ENCODE results near the gene DVL2.

Gene DVL2

DNA sequence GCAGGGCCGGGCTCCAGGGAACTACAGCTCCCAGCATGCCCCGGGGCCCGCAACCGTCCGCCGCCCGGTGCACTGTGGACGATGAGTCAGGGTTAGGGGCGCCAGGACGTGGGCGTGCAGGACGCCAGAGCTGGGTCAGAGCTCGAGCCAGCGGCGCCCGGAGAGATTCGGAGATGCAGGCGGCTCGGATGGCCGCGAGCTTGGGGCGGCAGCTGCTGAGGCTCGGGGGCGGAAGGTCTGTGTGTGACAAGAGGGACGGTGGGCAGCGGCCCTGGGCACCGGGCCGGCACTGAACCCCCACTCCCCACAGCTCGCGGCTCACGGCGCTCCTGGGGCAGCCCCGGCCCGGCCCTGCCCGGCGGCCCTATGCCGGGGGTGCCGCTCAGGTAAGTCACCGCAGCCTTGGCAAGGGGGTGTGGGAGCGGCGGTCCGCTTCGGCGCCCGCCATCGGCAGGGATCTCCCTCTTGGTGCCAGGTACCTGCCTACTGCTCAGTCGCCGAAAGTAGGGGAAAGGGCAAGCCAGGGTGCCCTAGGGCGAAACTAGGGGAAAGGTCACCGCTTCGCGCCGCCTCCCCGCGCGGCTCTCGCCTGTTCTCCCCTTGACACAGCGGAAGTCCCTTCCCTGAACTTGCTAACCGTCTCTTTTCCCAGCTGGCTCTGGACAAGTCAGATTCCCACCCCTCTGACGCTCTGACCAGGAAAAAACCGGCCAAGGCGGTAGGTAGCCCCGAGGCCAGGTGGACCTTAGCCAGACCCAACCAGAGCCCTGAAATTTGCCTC is 14.3 kb downstream of the DVL2 start, which contains the start of the genes ACADVL and DLG4:
Gene ACADVL, plus strand, starts transcription at position 127 of the 781 bp plus-strand sequence. Its CDS starts 47 bp downstream, at position 174.
Gene DLG4, minus strand, starts transcription at position 25 of the 781 bp plus-strand sequence.
- DNase-seq (ENCODE audit: low read depth in 2 of 2) = peak; percentile 75 to 86

DNA sequence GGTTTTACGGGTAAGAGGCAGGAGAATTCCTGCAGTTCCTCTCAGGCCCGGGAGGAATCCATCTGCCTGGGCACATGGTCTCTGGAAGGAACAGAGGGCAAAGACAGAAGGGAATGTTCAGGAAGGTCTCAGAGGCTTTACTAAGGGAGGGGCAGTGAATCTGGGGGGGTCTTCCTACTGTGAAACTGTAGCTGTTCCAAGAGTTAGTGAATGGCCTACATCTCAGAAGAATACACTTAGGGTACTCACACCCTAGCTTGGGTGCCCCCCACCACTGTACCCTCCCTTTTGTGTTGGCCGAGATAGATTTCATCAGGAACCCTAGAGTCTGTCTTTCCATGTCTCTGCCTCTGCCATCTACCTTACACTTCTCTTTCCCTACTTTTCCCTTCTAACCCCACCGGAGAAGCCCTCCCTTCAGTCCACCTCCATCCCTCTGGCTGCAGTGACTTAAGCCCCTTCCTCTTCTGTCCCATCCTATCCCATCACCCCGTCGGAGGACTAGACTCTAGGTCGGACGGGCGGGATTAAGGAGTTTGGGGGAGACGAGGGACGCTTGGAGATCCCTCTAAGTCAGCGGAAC is 15.0 kb downstream of the DVL2 start:
- DNase-seq (ENCODE audit: low read depth in 2 of 2) = no peak

GRCh38 chr17:7218758-7219157 is 15.6 kb downstream of the DVL2 start:
- DNase-seq (ENCODE audit: low read depth in 2 of 2) = no peak

DNA sequence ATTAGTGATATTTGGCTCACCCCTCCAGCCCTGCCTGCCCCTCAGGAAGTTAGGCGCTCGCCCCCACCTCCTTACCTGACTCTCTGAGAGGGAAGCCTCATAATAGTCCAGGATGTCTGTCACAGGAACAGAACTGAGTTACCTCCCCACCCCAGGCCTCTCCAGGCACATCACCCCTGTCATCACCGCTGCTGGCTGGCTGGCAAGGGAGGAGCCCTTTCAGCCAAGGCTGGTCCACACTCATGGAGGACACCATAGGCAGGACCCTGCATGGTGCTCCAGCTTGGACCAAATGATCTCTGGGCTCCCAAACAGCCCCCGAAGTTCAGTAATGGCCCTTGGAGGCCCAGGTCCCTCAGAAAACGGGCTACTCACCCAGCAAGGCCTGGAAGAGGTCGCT is 16.2 kb downstream of the DVL2 start:
- no peak for DNase-seq (ENCODE audit: low read depth in 2 of 2)

DNA sequence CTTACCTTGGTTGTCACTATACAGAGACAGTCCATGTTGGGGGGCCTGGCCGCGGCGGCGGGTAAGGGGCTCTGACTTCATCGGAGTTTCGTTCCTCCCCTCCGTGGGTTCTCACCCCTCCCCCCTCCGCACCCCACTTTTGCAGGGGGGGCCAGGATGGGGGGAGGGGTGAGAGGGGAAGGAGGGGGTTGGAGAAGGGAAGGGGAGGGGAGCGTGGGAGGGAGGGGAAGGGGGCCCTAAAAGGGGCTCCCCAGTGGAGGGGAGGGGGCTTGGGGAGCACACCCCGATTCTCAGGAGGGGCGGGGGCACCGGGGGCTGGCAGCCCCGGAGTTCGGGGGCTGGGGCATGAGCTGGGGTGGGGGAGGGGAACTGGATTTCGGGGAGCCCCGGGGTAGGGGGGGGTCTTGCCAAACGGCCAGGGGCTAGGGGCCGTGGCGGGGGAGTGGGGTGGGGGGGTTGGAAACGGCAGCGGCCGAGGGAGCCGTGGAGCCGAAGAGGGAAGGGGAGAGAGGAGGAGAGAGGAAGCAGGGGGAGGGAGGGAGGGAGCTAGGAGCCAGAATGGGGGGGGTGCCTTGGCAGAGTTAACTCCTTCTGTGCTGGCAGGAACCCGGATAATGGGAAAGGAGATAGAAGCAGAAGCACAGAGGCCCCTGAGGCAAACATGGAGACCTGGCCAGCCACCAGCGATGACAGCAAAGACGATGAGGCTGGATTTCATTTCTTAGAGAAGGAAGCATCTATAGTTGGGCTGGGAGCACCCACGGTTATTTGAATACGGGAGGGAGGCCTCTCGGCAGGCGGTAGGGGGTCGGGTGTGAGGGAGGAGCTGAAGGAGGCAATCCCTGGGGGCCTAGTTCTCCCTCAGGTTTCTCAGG is 17.0 kb downstream of the DVL2 start:
- no peak for DNase-seq (ENCODE audit: low read depth in 2 of 2)

- no peak for DNase-seq (ENCODE audit: low read depth in 2 of 2)
Measured at GRCh38 chr17:7216242-7217112, 17.8 kb downstream of the DVL2 start.

DNA sequence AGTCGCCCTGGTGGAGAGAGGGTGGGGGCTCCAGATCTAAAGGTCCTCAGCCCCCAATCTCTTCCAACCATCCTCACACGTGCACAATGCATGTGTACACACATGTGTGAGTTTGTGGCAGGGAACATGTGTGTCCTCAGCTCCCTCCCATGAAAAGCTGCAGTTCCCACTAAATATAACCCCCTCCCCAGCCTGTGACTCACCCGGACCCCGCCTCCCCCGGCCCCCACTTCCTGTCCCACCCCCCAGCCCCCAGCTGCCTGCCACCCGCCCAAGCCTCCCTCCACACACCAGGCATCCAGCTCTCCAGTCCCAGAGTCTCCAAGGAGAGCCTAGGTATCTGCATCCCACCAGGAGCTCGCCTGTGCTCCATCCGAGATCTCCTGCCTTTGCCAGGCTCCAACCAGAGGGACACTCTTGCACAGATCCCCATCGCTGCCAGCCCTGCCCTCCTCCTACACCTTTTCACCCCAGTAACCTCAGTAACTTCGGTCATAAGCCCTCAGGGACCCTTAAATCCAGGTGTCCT is 18.6 kb downstream of the DVL2 start:
- DNase-seq (ENCODE audit: low read depth in 2 of 2) = no peak

DNA sequence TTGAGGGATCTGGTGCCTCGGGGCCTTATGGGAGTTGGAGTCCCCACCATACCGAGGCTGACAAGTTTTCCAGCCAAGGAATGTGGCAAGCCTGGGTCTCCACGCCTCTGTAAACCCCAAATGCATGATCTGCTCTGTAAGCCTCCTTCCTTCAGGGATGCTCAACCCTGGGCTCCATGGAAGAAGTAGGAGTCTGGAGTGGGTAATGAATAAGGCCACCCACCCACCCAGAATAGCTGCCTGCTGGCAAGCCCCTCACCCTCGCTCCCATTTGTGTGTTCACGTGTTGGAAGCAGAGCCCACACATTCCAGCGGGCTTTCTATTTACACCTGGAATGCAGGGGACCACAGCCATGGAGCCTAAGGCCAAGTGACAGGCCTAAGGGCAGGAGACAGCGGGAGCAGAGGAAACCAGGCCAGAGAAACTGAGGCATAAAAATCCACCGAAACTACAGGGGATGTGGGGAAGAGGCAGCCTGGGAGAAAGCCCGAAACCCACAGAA is 19.1 kb downstream of the DVL2 start:
- DNase-seq (ENCODE audit: low read depth in 2 of 2) = no peak

GRCh38 chr17:7214300-7215135 is 19.8 kb downstream of the DVL2 start:
- DNase-seq (ENCODE audit: low read depth in 2 of 2) = peak; percentile 100

DNA sequence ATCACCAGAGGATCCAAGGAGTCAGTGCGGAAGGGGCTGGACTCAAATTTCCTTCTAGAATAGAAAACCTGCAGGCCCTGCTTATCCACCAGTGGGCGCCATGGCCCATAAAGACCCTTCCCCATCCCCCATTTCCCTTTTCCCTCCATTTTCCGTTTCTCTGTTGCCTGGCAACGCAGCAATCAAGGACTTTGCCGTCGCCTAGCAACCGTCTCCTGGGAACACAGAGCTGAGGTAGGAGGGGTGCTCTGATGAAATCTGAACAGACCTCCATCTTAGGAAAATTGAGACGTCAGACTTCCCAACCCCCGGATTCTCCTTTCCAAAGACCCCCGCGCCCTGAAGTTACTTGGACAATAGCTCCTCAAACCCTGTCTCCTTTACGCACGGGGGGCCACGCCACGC is 20.4 kb downstream of the DVL2 start:
- peak in 1 of 2 donors; percentile 59 for DNase-seq (ENCODE audit: low read depth in 2 of 2)

- DNase-seq (ENCODE audit: low read depth in 2 of 2) = no peak
Measured at GRCh38 chr17:7211491-7212273, 22.6 kb downstream of the DVL2 start.

GRCh38 chr17:7208754-7209460 is 25.4 kb downstream of the DVL2 start:
- DNase-seq (ENCODE audit: low read depth in 2 of 2) = no peak

DNA sequence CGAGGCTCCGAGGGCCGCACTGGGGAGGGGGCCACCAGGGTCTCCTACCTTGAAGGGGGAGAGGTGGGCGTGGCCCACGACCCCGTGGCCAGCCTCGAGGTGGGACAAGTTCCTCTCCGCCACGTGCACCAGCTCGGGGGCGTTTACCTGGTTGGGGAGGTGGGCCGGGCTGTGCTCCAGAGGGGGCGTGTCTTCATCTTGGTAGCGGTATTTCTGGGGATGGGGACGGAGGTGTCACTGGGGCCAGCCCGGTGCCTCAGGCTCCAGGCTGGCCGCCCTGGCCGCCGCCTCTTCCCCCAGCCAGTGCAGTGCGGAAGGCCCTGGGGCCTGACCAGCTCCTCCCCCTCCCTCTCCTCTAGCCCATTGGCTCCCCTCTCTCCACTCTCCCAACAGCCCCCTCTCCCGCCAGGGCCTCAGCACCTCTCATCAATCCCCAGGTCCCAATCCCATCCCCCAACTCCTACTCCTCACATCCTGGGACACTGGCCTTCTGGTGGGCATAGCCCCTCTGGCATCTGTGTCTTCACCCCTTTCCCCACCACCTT is 26.2 kb downstream of the DVL2 start:
- no peak for DNase-seq (ENCODE audit: low read depth in 2 of 2)

DNA sequence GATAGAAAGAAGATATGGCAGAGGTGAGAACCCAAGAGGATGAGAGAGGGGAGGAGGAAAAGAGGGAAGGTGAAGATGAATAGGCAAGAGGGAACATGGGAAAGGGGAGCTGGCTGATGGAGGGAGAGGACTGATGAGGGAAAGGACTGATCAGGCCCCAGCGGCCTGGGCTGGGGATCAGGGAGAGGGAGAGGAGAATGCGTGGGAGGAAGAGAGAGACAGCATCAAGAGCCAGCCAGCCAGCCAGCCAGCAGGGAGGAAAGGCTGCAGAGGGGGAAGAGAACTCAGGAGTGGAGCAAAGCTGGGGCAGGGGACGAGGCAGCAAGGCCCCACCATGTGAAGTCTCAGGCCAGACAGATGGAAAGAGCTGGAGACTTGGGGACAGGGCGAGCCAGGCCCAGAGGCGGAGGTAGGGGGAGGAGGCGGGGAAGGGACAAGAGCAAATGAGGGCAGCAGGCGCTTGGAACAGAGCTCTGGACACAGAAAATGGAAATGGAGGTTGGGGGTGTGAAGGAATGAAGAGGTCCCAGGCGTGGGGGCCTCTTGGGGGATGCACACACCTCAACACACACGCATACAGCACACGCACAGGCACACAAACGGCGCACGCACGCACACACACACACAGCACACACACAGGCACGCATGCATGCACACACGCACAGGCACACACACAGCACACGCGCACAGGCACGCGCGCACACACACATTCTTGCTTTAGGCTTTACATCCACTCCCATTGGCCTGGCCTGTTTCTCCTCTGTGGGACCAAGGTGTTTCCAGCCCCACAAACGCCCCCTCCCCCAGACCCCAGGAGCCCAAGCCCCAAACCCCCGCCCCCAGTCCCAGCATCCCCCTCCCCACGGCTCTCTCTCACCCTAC is 27.0 kb downstream of the DVL2 start:
- DNase-seq (ENCODE audit: low read depth in 2 of 2) = no peak

- DNase-seq (ENCODE audit: low read depth in 2 of 2) = no peak
Measured at GRCh38 chr17:7205561-7205960, 28.8 kb downstream of the DVL2 start.

GRCh38 chr17:7204828-7205461 is 29.4 kb downstream of the DVL2 start:
- DNase-seq (ENCODE audit: low read depth in 2 of 2) = peak; percentile 75 to 86

- DNase-seq (ENCODE audit: low read depth in 2 of 2) = no peak
Measured at GRCh38 chr17:7204336-7204735, 30.0 kb downstream of the DVL2 start.

All from stimulated activated CD4-positive, alpha-beta T cell treated with anti-CD3 and anti-CD28 coated beads, Interleukin-15, amount 100 ng/mL, for 48 hours (primary cell).